ENCODE results near the gene SRP72.

Gene SRP72

GRCh38 chr4:56530269-56531148, 63.1 kb downstream of the SRP72 start:
- ATAC-seq (ENCODE audit: low read depth), result peak; percentile 93
- no peak overlapping the region for H3K27ac ChIP-seq (ENCODE audit: poor library complexity, severe bottlenecking)
- DNase-seq (ENCODE audit: low spot score), result peak; percentile 84

GRCh38 chr4:56531149-56531770, 63.8 kb downstream of the SRP72 start:
- H3K4me3 ChIP-seq (ENCODE audit: severe bottlenecking), result peak overlapping the region; percentile 51
- H3K9me3 ChIP-seq (ENCODE audit: severe bottlenecking), result no peaks in the 10 kb centered on the region
- H3K4me1 ChIP-seq (ENCODE audit: insufficient read depth, poor library complexity, severe bottlenecking), result no peaks in the 10 kb centered on the region
- ATAC-seq (ENCODE audit: low read depth) (no peak), DNase-seq (ENCODE audit: low spot score) (no peak)
- no peaks in the 10 kb centered on the region for H3K36me3 ChIP-seq (ENCODE audit: low read depth)
- no peak overlapping the region for H3K27ac ChIP-seq (ENCODE audit: poor library complexity, severe bottlenecking)
- TF ChIP-seq CTCF (IDR thresholded peaks at IDR 0.05; ENCODE audit: poor library complexity, severe bottlenecking), result no peak
- H3K27me3 ChIP-seq (ENCODE audit: insufficient read depth, poor library complexity, severe bottlenecking), result no peaks in the 10 kb centered on the region

More at GRCh38 chr4:56530269-56531148, 63.1 kb downstream of the SRP72 start:
- H3K4me1 ChIP-seq (ENCODE audit: insufficient read depth, poor library complexity, severe bottlenecking), result no peaks in the 10 kb centered on the region
- TF ChIP-seq CTCF (IDR thresholded peaks at IDR 0.05; ENCODE audit: poor library complexity, severe bottlenecking), result no peak
- H3K27me3 ChIP-seq (ENCODE audit: insufficient read depth, poor library complexity, severe bottlenecking), result no peaks in the 10 kb centered on the region
- H3K9me3 ChIP-seq (ENCODE audit: severe bottlenecking), result no peaks in the 10 kb centered on the region
- peak overlapping the region; percentile 51 for H3K4me3 ChIP-seq (ENCODE audit: severe bottlenecking)
- no peaks in the 10 kb centered on the region for H3K36me3 ChIP-seq (ENCODE audit: low read depth)

- no peak overlapping the region for H3K4me3 ChIP-seq (ENCODE audit: severe bottlenecking)
Measured at GRCh38 chr4:56531823-56532222, 64.4 kb downstream of the SRP72 start.

GRCh38 chr4:56532239-56532638, 64.8 kb downstream of the SRP72 start:
- no peak overlapping the region for H3K27ac ChIP-seq (ENCODE audit: poor library complexity, severe bottlenecking)
- no peaks in the 10 kb centered on the region for H3K27me3 ChIP-seq (ENCODE audit: insufficient read depth, poor library complexity, severe bottlenecking)
- TF ChIP-seq CTCF (IDR thresholded peaks at IDR 0.05; ENCODE audit: poor library complexity, severe bottlenecking), result no peak
- no peak for ATAC-seq (ENCODE audit: low read depth)
- no peaks in the 10 kb centered on the region for H3K9me3 ChIP-seq (ENCODE audit: severe bottlenecking)
- H3K4me1 ChIP-seq (ENCODE audit: insufficient read depth, poor library complexity, severe bottlenecking), result no peaks in the 10 kb centered on the region
- no peak for DNase-seq (ENCODE audit: low spot score)
- no peaks in the 10 kb centered on the region for H3K36me3 ChIP-seq (ENCODE audit: low read depth)
- no peak overlapping the region for H3K4me3 ChIP-seq (ENCODE audit: severe bottlenecking)

More at GRCh38 chr4:56531823-56532222, 64.4 kb downstream of the SRP72 start:
- no peak overlapping the region for H3K27ac ChIP-seq (ENCODE audit: poor library complexity, severe bottlenecking)
- no peaks in the 10 kb centered on the region for H3K27me3 ChIP-seq (ENCODE audit: insufficient read depth, poor library complexity, severe bottlenecking)
- ATAC-seq (ENCODE audit: low read depth) (no peak), DNase-seq (ENCODE audit: low spot score) (no peak)
- H3K9me3 ChIP-seq (ENCODE audit: severe bottlenecking), result no peaks in the 10 kb centered on the region
- H3K36me3 ChIP-seq (ENCODE audit: low read depth), result no peaks in the 10 kb centered on the region
- no peaks in the 10 kb centered on the region for H3K4me1 ChIP-seq (ENCODE audit: insufficient read depth, poor library complexity, severe bottlenecking)
- no peak for TF ChIP-seq CTCF (IDR thresholded peaks at IDR 0.05; ENCODE audit: poor library complexity, severe bottlenecking)

All from RWPE2 (cell line).